Measurements from ENCODE around the gene IQSEC3. TPM values are rescaled to one million over a fixed set of nuclear protein-coding genes. Genes with fewer than 3 reads are reported as not detected.

The IQSEC3 gene
- total and polyA plus RNA-seq, 8 donors = 0.16 to 10.1 (median 1.2) TPM

- intact Hi-C loops (cut with DNase I) = no loop called here
- DNase-seq = no peak
- no peak for ATAC-seq
- Histone ChIP-seq H3K9me3 (no peaks in the 10 kb centered on the region), H3K4me3 (no peak overlapping the region), H3K4me1 (no peaks in the 10 kb centered on the region), H3K27me3 (no peaks in the 10 kb centered on the region), H3K27ac (no peak overlapping the region), H3K36me3 (no peaks in the 10 kb centered on the region)
- TF ChIP-seq CTCF (IDR thresholded peaks at IDR 0.05) = no peak
- WGBS, 2 donors = 75 to 83% methylated on average over 7 of the region's 7 CpGs
- no peak for FAIRE-seq
These were observed 160.8 kb downstream of the IQSEC3 start for GRCh38 chr12:227286-227915.

Other genes starting within 250 kb of the IQSEC3 start
- gene SLC6A12, start 147.4 kb downstream of the IQSEC3 start, total RNA-seq = 1 to 10 TPM in 3 of 6 donors, under 1 TPM in 3; 0.37 to 1.9 (median 1.1) TPM
- gene SLC6A12, start 147.4 kb downstream of the IQSEC3 start, polyA plus RNA-seq = 1 to 10 TPM; 4.8 to 8.4 TPM
- gene SLC6A13, start 196.1 kb downstream of the IQSEC3 start, total RNA-seq = under 1 TPM in 2 of 6 donors, not detected in 4; 0.26 to 0.31 TPM
- under 1 TPM; 0.23 to 0.35 TPM for gene SLC6A13, start 196.1 kb downstream of the IQSEC3 start, polyA plus RNA-seq